HG03103 (cell line): Measurements from ENCODE around the gene MYEOV.

Source experiments
- ATAC-seq: cut with Tn5 transposase; IDR thresholded peaks from one replicate; pipeline ENCODE4 v1.9.1; 2021; ENCODE audit warnings: low read depth; ENCODE audit not compliant: unreplicated experiment

The MYEOV gene

GRCh38 chr11:69265210-69265609 lies 28.7 kb upstream of the MYEOV start:
- no peak for ATAC-seq

GRCh38 chr11:69265911-69266510 lies 27.9 kb upstream of the MYEOV start:
- no peak for ATAC-seq

GRCh38 chr11:69267395-69267805 lies 26.6 kb upstream of the MYEOV start:
- ATAC-seq = no peak

- no peak for ATAC-seq
Measured at GRCh38 chr11:69268911-69269310, 25.0 kb upstream of the MYEOV start.

- ATAC-seq = no peak
Measured at GRCh38 chr11:69269388-69269787, 24.6 kb upstream of the MYEOV start.

- ATAC-seq = no peak
Measured at GRCh38 chr11:69269926-69270697, 23.8 kb upstream of the MYEOV start.

- ATAC-seq = no peak
Measured at GRCh38 chr11:69270941-69271340, 23.0 kb upstream of the MYEOV start.

GRCh38 chr11:69272055-69272454 lies 21.9 kb upstream of the MYEOV start:
- ATAC-seq = no peak

GRCh38 chr11:69272831-69273485 lies 21.0 kb upstream of the MYEOV start:
- ATAC-seq = no peak

- ATAC-seq = no peak
Measured at GRCh38 chr11:69273571-69273970, 20.4 kb upstream of the MYEOV start.

GRCh38 chr11:69274531-69275016 lies 19.4 kb upstream of the MYEOV start:
- ATAC-seq = no peak

- no peak for ATAC-seq
Measured at GRCh38 chr11:69275178-69275577, 18.8 kb upstream of the MYEOV start.

- ATAC-seq = no peak
Measured at GRCh38 chr11:69276165-69276564, 17.8 kb upstream of the MYEOV start.

GRCh38 chr11:69277074-69277809 lies 16.7 kb upstream of the MYEOV start:
- ATAC-seq = no peak

- no peak for ATAC-seq
Measured at GRCh38 chr11:69278091-69278867, 15.7 kb upstream of the MYEOV start.

GRCh38 chr11:69280451-69280850 lies 13.5 kb upstream of the MYEOV start:
- no peak for ATAC-seq

- ATAC-seq = no peak
Measured at GRCh38 chr11:69280994-69281393, 13.0 kb upstream of the MYEOV start.

- no peak for ATAC-seq
Measured at GRCh38 chr11:69283446-69283845, 10.5 kb upstream of the MYEOV start.

- ATAC-seq = no peak
Measured at GRCh38 chr11:69284081-69284511, 9.9 kb upstream of the MYEOV start.

- ATAC-seq = no peak
Measured at GRCh38 chr11:69285091-69285490, 8.9 kb upstream of the MYEOV start.
